ENCODE results near the gene IL17F. TPM values are rescaled to one million over a fixed set of nuclear protein-coding genes. Genes with fewer than 3 reads are reported as not detected.

Gene IL17F
- total RNA-seq, 4 donors from 2014 or later: not detected

DNA sequence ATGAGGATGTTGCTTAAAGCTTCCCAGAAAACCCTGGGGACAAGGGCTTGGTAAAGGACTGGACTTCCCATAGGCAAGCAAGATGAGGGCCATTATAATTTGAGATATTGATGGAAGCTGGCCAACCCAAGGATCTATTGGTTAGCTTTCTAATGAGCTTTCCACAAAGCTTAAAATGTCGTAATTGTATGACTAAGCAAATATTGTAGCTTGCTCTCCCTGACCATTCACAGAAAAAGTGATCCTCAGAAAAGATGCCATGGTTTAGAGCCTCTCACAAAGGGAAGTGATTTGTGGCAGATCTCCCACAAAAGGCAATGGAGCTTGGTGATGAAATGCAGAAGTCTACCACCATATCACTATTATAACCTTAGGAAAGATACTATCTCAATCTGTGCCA lies 13.6 kb downstream of the IL17F start:
- intact Hi-C loops (cut with DNase I; ENCODE audit: low total_unique reads): no loop called here
- WGBS, 2 donors: 65 to 71% methylated on average over 1 of the region's 1 CpG
- TF ChIP-seq POLR2A (IDR thresholded peaks at IDR 0.05): no peak
- TF ChIP-seq, protein P1, sequence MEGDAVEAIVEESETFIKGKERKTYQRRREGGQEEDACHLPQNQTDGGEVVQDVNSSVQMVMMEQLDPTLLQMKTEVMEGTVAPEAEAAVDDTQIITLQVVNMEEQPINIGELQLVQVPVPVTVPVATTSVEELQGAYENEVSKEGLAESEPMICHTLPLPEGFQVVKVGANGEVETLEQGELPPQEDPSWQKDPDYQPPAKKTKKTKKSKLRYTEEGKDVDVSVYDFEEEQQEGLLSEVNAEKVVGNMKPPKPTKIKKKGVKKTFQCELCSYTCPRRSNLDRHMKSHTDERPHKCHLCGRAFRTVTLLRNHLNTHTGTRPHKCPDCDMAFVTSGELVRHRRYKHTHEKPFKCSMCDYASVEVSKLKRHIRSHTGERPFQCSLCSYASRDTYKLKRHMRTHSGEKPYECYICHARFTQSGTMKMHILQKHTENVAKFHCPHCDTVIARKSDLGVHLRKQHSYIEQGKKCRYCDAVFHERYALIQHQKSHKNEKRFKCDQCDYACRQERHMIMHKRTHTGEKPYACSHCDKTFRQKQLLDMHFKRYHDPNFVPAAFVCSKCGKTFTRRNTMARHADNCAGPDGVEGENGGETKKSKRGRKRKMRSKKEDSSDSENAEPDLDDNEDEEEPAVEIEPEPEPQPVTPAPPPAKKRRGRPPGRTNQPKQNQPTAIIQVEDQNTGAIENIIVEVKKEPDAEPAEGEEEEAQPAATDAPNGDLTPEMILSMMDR (IDR thresholded peaks at IDR 0.05): no peak
- no peak for DNase-seq (ENCODE audit: low spot score in 2 of 2)
- no peak overlapping the region for H3K4me3 ChIP-seq (ENCODE audit: low read depth, poor library complexity, severe bottlenecking)

DNA sequence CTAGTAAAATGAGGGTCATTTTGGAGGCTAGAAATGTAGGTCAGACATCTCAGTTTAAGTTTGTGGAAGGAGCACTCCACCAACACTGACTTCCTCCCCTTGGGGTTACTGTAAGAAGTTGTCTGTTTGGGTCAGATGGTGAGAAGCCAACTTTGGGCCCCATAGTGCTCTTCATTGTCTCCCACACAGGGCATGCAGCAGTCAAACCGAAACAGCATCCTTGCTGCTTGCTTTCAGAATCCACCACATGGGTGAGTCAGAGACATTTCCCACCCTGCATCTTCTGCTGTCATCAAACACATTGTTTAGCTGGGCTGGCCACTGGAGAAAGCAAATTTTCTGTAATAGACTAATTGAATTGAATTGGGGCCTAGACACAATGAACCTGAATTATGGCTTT lies 16.8 kb downstream of the IL17F start:
- WGBS, 2 donors: 87 to 91% methylated on average over 1 of the region's 1 CpG
- no peak for TF ChIP-seq POLR2A (IDR thresholded peaks at IDR 0.05)
- TF ChIP-seq, protein P1 (IDR thresholded peaks at IDR 0.05): no peak

DNA sequence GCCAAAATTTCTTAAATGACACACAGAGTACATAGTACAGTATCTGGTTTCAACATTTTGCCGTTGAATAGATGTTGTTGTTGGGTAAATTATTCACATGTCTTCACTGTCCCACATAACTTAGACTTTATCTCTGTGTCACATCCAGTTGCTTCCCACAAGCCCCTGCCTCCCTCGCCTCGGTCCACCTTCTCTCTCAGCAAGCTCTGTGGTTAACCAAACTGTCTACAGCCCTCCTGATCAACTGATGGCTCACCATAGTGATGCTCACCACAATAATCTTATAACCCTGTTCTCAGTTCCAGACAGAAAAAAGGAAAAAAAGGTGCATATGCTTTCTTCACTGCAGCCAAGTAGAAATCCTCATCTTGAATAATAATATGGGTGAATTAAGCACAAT lies 23.0 kb downstream of the IL17F start:
- no peak overlapping the region for H3K4me3 ChIP-seq (ENCODE audit: low read depth, poor library complexity, severe bottlenecking)
- TF ChIP-seq POLR2A (IDR thresholded peaks at IDR 0.05): no peak
- TF ChIP-seq, protein P1 (IDR thresholded peaks at IDR 0.05): no peak
- DNase-seq (ENCODE audit: low spot score in 2 of 2): no peak
- 58 to 73% methylated on average over 3 of the region's 3 CpGs for WGBS, 2 donors
- intact Hi-C loops (cut with DNase I; ENCODE audit: low total_unique reads): no loop called here

More for the DNA sequence above, 16.8 kb downstream of the IL17F start:
- H3K4me3 ChIP-seq (ENCODE audit: low read depth, poor library complexity, severe bottlenecking): no peak overlapping the region
- DNase-seq (ENCODE audit: low spot score in 2 of 2): no peak
- intact Hi-C loops (cut with DNase I; ENCODE audit: low total_unique reads): no loop called here

DNA sequence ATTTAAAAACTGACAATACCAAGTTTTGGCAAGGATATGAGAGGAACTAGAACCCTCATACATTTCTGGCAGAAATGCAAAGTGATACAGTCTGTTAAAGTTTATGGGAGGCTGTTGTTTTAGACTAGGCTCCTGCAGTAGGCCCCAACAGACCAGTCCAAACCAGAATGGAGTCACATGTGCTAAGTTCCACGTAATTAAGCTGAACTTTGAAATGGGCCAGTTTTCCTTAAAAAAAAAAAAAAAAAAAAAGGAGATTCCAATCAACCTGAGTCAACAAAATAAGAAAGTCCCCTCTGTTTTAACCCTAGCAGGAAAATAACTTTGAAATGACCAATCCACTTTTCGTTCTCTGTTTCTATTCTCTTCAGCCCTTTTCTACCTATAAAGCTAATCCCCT lies 26.5 kb downstream of the IL17F start:
- WGBS, 2 donors: 85 to 88% methylated on average over 2 of the region's 2 CpGs
- no peak for TF ChIP-seq POLR2A (IDR thresholded peaks at IDR 0.05)
- TF ChIP-seq, protein P1 (IDR thresholded peaks at IDR 0.05): no peak
- H3K4me3 ChIP-seq (ENCODE audit: low read depth, poor library complexity, severe bottlenecking): no peak overlapping the region
- no peak for DNase-seq (ENCODE audit: low spot score in 2 of 2)
- intact Hi-C loops (cut with DNase I; ENCODE audit: low total_unique reads): no loop called here

DNA sequence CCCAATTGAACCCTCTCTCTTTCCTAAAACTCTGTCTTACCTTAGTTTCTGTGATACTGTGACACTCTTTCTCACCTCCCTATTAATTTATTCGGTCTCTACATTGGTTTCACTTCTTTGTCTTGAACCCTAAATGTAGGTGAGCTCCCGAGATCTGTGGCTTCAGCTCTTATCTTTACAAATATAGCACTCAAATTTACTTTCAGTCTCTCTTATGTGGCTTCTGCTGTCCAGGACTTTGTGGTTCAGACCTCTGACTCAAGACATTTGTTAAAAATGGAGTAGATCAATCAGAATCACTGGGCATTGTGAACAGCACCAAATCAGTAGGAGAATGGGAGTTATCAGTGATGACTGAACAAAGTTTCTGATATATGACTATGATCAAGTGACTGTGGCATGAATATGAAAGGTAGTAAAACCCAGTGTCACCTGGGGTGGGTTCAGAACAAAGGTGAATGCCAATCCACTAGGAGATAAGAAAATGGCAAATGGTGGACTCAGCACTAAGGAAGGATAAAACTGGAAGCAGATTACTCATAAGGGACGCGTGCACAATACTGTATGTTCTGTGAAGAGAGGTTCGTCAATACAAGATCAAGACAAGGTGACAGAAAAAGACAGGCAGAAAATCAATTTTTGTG lies 27.2 kb downstream of the IL17F start:
- no peak for DNase-seq (ENCODE audit: low spot score in 2 of 2)
- intact Hi-C loops (cut with DNase I; ENCODE audit: low total_unique reads): no loop called here
- WGBS, 2 donors: 90 to 94% methylated on average over 5 of the region's 5 CpGs
- no peak overlapping the region for H3K4me3 ChIP-seq (ENCODE audit: low read depth, poor library complexity, severe bottlenecking)
- TF ChIP-seq, protein P1 (IDR thresholded peaks at IDR 0.05): no peak
- TF ChIP-seq POLR2A (IDR thresholded peaks at IDR 0.05): no peak

DNA sequence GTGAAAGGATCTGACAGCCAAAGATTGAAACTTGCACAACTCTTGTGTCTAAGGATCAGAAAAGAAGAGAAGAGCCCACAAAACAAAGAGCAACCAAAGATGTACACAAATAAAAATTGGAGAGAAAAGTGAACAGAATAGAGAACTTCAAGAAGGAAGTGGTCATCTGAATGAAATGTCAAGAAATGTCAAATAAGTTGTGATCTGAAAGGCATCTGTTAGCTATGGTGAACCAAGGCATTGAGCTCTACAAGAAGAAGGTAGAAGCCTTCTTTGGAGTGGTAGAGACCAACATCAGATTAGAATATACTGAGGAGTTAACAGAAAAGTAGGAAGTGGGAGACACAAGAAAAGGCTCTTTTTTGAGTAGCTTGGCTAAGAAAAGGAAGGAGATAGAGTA lies 28.5 kb downstream of the IL17F start:
- intact Hi-C loops (cut with DNase I; ENCODE audit: low total_unique reads): no loop called here
- no peak for TF ChIP-seq POLR2A (IDR thresholded peaks at IDR 0.05)
- TF ChIP-seq, protein P1 (IDR thresholded peaks at IDR 0.05): no peak
- no peak for DNase-seq (ENCODE audit: low spot score in 2 of 2)

More for the DNA sequence above, 28.5 kb downstream of the IL17F start:
- no peak overlapping the region for H3K4me3 ChIP-seq (ENCODE audit: low read depth, poor library complexity, severe bottlenecking)
